CD4-positive, alpha-beta T cell (primary cell): ENCODE data around the gene MMP28. TPM values are rescaled to one million over a fixed set of nuclear protein-coding genes. Genes with fewer than 3 reads are reported as not detected.

ENCODE experiments used
- ATAC-seq: fragments of 200-7000 bp; cut with Tn5 transposase; one replicate; pipeline ENCODE4 v1.10.0; 2022; ENCODE audit warnings: mild to moderate bottlenecking; ENCODE audit not compliant: poor library complexity
- CTCF ChIA-PET: fragments of 350-600 bp; sonication (Branson Sonifier 250); formaldehyde crosslinking; loops from one replicate; lab custom pipeline; 2021; ENCODE audit warnings: antibody characterized with exemption, inconsistent platforms; lab: Charles Lee
- POLR2A ChIA-PET: fragments of 350-600 bp; sonication (Branson Sonifier 250); formaldehyde crosslinking; loops from one replicate; lab custom pipeline; 2021; ENCODE audit warnings: antibody characterized with exemption, inconsistent platforms; lab: Charles Lee
- DNase-seq, 14 experiments: peaks; one replicate each; pipeline ENCODE4 v3.0.0-alpha.2; 2013 to 2020; ENCODE audit warnings: mixed read lengths in 2 of 14
- H3K27ac ChIP-seq, 2 donors: one replicate each; pipeline versions ENCODE4 v1.5.1 to v1.7.0; 2013; ENCODE audit warnings: low read length in 2 of 2, low read depth in 1 of 2, mild to moderate bottlenecking in 1 of 2
- H3K27me3 ChIP-seq, 2 experiments: 1 replicate in 1 of 2; 2 replicates in 1 of 2; pipeline versions ENCODE4 v1.6.1 to v1.7.0; 2013; ENCODE audit warnings: low read length in 2 of 2, control low read depth in 1 of 2, mild to moderate bottlenecking in 1 of 2, moderate library complexity in 1 of 2; ENCODE audit not compliant: insufficient read depth in 2 of 2, control insufficient read depth in 1 of 2
- H3K36me3 ChIP-seq: one replicate; pipeline ENCODE4 v1.6.1; 2013; ENCODE audit warnings: low read length, control low read depth; ENCODE audit not compliant: insufficient read depth
- H3K4me1 ChIP-seq: one replicate; pipeline ENCODE4 v1.6.1; 2013; ENCODE audit warnings: low read length, control low read depth; ENCODE audit not compliant: insufficient read depth
- H3K4me3 ChIP-seq: one replicate; pipeline ENCODE4 v1.5.1; 2013; ENCODE audit warnings: mild to moderate bottlenecking, low read length, moderate library complexity
- H3K9me3 ChIP-seq, 2 experiments: 1 replicate in 1 of 2; 2 replicates in 1 of 2; pipeline versions ENCODE4 v1.6.1 to v1.7.0; 2013; ENCODE audit warnings: low read length in 2 of 2, mild to moderate bottlenecking in 2 of 2, control low read depth in 1 of 2, moderate library complexity in 1 of 2; ENCODE audit not compliant: control insufficient read depth in 1 of 2, insufficient read depth in 1 of 2
- H3K27ac Mint-ChIP-seq: one replicate; pipeline ENCODE4 v1.8.0; 2020; ENCODE audit warnings: mixed read lengths
- H3K27me3 Mint-ChIP-seq: one replicate; pipeline ENCODE4 v1.8.0; 2021; ENCODE audit warnings: mixed read lengths
- H3K36me3 Mint-ChIP-seq: one replicate; pipeline ENCODE4 v1.8.0; 2021; ENCODE audit warnings: low read depth, mixed read lengths
- H3K4me1 Mint-ChIP-seq: one replicate; pipeline ENCODE4 v1.8.0; 2021; ENCODE audit warnings: low read depth, mixed read lengths
- H3K4me3 Mint-ChIP-seq: one replicate; pipeline ENCODE4 v1.8.0; 2020; ENCODE audit warnings: mild to moderate bottlenecking, mixed read lengths
- H3K9me3 Mint-ChIP-seq: one replicate; pipeline ENCODE4 v1.8.0; 2020; ENCODE audit warnings: mixed read lengths
- intact Hi-C, 2 experiments: fragments of 100-400 bp; cut with DNase I in 1 of 2; cut with micrococcal nuclease in 1 of 2; formaldehyde crosslinking; loops; one replicate each; pipeline versions ENCODE4 v1.15.1 to v1.9.0; 2023 to 2025; cut with DNase I, micrococcal nuclease
- total RNA-seq, 174 experiments: library from RNA in 2 of 174; stranded (reverse) in 2 of 174; gene quantifications; one replicate each; pipeline ENCODE4 v1.2.3 and lab custom pipeline; 2021 to 2026
- TF ChIP-seq, protein P1 (sequence below): fragments of 200-600 bp; IDR thresholded peaks from one replicate; pipeline ENCODE4 v1.8.0; 2022; ENCODE audit warnings: antibody characterized with exemption, mild to moderate bottlenecking

MMP28 gene
- total RNA-seq, 2 experiments from 2014 or later: 6.7 to 9.9 TPM

GRCh38 chr17:35811759-35812158 is 16.3 kb upstream of the MMP28 start:
- peaks cover 47% of the 10 kb centered on the region for H3K4me1 ChIP-seq
- TF ChIP-seq, protein P1, sequence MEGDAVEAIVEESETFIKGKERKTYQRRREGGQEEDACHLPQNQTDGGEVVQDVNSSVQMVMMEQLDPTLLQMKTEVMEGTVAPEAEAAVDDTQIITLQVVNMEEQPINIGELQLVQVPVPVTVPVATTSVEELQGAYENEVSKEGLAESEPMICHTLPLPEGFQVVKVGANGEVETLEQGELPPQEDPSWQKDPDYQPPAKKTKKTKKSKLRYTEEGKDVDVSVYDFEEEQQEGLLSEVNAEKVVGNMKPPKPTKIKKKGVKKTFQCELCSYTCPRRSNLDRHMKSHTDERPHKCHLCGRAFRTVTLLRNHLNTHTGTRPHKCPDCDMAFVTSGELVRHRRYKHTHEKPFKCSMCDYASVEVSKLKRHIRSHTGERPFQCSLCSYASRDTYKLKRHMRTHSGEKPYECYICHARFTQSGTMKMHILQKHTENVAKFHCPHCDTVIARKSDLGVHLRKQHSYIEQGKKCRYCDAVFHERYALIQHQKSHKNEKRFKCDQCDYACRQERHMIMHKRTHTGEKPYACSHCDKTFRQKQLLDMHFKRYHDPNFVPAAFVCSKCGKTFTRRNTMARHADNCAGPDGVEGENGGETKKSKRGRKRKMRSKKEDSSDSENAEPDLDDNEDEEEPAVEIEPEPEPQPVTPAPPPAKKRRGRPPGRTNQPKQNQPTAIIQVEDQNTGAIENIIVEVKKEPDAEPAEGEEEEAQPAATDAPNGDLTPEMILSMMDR: no peak
- no peaks in the 10 kb centered on the region for H3K9me3 ChIP-seq
- ATAC-seq (no peak), DNase-seq (no peak)
- peaks cover 8% of the 10 kb centered on the region for H3K36me3 ChIP-seq
- no peaks in the 10 kb centered on the region for H3K27me3 ChIP-seq
- peaks cover 43% of the 10 kb centered on the region for H3K36me3 Mint-ChIP-seq
- H3K4me3 ChIP-seq: no peak overlapping the region
- CTCF ChIA-PET: interaction anchor here (7.6 kb wide), 1 partner anchor 46 kb away, joined by 156 read pairs; no protein-coding TSS in a partner anchor
- peaks cover 77% of the 10 kb centered on the region for H3K4me1 Mint-ChIP-seq
- intact Hi-C loops: loop anchor here in 1 of 2 experiments (5.0 to 10.0 kb wide), 2 partner anchors 673 to 829 kb away; partner anchors contain the start of genes LIG3 and ZNHIT3
- H3K9me3 Mint-ChIP-seq: no peaks in the 10 kb centered on the region
- no peak overlapping the region for H3K27ac ChIP-seq
- peak overlapping the region; percentile 91 for H3K27ac Mint-ChIP-seq
- H3K27me3 Mint-ChIP-seq: no peaks in the 10 kb centered on the region
- POLR2A ChIA-PET: interaction anchor here (4.8 kb wide), 1 partner anchor 47 kb away, joined by 142 read pairs; no protein-coding TSS in a partner anchor
- peak overlapping the region; percentile 72 for H3K4me3 Mint-ChIP-seq

DNA sequence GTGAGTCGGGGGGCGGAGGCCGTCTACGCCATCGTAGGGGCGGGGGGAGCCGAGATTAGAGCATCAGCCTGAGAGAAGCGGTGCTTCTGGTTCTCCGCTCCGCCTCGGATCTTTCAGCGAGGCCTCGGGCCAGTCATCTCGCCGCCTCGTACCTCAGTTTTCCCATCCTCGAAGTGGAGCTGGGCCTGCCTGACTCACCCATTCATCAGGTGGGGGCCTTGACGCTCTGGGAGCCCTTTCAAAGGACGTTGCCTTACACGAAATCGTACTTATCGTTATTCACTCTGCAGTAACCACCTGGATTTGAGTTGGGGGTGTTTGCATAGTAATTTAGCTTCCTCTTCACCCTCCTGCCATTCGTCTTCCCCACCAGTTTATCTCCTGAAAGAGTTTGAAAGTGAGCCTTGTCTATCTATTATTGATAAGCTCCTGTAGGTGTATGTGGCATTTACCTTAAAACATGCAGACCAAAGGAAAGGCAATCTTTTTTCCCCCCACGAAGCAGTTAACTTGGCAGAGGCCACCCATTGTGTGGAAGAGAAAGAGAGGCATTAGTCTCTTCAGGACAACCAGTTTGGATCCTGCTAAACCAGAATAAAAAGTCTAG is 14.5 kb upstream of the MMP28 start:
- intact Hi-C loops: loop anchor here (1.0 to 10.0 kb wide), 8 partner anchors 46 to 828 kb away; partner anchors contain the start of genes AP2B1 (in 1 of the 2), LIG3 (in 1 of the 2) and ZNHIT3 (in 1 of the 2)
- Mint-ChIP-seq H3K4me3 (peak overlapping the region; percentile 91), H3K27me3 (no peaks in the 10 kb centered on the region), H3K9me3 (no peaks in the 10 kb centered on the region), H3K27ac (peak overlapping the region; percentile 91), H3K36me3 (peaks cover 25% of the 10 kb centered on the region), H3K4me1 (peaks cover 64% of the 10 kb centered on the region)
- peak overlapping the region; percentile 81 to 91 for H3K27ac ChIP-seq
- ATAC-seq (peak; percentile 7), DNase-seq (peak in 1 of 14 experiments; percentile 13)
- ChIA-PET POLR2A (interaction anchor here (1.0 to 4.8 kb wide), 21 partner anchors 9 to 736 kb away, joined by 3 to 142 read pairs (median 7); partner anchors contain the start of genes MMP28, NLE1, PEX12 and RASL10B), CTCF (interaction anchor here (1.1 to 7.6 kb wide), 5 partner anchors 13 to 673 kb away, joined by 3 to 156 read pairs (median 4); partner anchors contain the start of gene MMP28)
- peaks cover 39% of the 10 kb centered on the region for H3K4me1 ChIP-seq
- no peaks in the 10 kb centered on the region for H3K36me3 ChIP-seq
- TF ChIP-seq, protein P1: no peak
- H3K9me3 ChIP-seq: no peaks in the 10 kb centered on the region
- no peaks in the 10 kb centered on the region for H3K27me3 ChIP-seq
- peak overlapping the region; percentile 94 for H3K4me3 ChIP-seq

DNA sequence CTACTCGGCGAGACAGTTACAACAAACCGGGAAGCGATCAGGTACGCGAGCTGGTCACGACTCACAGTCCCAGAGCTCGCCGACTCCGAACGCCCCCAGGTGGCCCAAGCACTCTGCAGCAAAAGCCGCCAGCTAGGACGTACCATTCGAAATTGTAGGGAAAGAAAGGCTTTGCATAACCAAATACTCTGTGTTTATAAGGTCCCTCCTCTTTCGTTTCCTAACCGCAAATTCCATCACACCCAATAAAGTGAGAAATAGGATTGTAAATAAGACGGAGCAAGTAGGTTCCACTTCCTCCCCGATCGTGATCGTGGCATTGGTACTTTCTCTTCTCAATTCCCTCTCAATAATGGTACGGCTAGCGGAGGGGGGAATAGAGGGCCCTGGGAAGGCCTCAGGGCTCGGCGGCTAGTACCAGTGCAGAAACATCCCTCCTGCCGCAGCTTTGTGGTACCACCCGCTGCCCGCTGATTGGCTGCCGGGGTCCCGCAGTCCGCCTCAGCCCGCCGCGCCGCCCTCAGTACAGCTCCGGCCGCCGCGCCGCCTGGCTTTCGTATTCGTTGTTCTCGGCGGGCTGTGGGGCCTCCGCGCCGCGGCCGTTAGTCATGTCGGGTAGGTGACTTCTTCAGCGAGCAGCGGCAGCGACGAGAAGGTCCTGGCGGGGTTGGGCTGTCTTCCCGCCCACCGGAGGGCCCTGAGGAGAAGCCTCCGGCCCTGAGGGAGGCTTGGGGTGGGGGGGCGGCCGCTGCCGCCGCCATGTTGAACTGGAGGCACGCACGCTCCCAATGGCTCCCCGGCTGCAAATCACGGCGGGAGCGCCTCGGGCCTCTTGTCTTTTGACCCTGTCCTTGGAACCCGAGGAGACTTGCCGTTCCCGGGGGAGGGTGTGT is 13.8 kb upstream of the MMP28 start, which contains the start of gene TAF15:
Gene TAF15, plus strand, starts transcription at position 523 of the 893 bp plus-strand sequence. Its CDS starts 86 bp downstream, at position 609.
- Mint-ChIP-seq H3K27ac (peak within 1 kb of the TSS; percentile 91), H3K27me3 (no peaks in the 10 kb centered on the region), H3K4me1 (peaks cover 63% of the 10 kb centered on the region), H3K9me3 (no peaks in the 10 kb centered on the region), H3K36me3 (peaks cover 23% of the 10 kb centered on the region), H3K4me3 (peak within 1 kb of the TSS; percentile 91)
- CTCF ChIA-PET: interaction anchor here (0.6 to 7.6 kb wide), 13 partner anchors 8 to 674 kb away, joined by 3 to 156 read pairs (median 5); partner anchors contain the start of gene MMP28
- POLR2A ChIA-PET: interaction anchor here (0.6 to 4.8 kb wide), 39 partner anchors 9 to 828 kb away, joined by 3 to 142 read pairs (median 4); partner anchors contain the start of genes GGNBP2, MMP28, NLE1 and PEX12
- H3K36me3 ChIP-seq: no peaks in the 10 kb centered on the region
- H3K4me1 ChIP-seq: peaks cover 39% of the 10 kb centered on the region
- H3K27ac ChIP-seq: peak within 1 kb of the TSS; percentile 81 to 91
- TF ChIP-seq, protein P1: peak; percentile 89
- no peaks in the 10 kb centered on the region for H3K27me3 ChIP-seq
- no peaks in the 10 kb centered on the region for H3K9me3 ChIP-seq
- DNase-seq (peak; percentile 87 to 98 (median 93)), ATAC-seq (peak; percentile 89)
- peak within 1 kb of the TSS; percentile 94 for H3K4me3 ChIP-seq
- intact Hi-C loops: loop anchor here (1.0 to 10.0 kb wide), 6 partner anchors 45 to 647 kb away; partner anchors contain the start of gene AP2B1 (in 1 of the 2)
